ENCODE data around the gene NAIF1. TPM values are rescaled to one million over a fixed set of nuclear protein-coding genes. Genes with fewer than 3 reads are reported as not detected.

NAIF1 gene
- total RNA-seq, 2 donors from 2014 or later, result 5.8 to 8.2 TPM

DNA sequence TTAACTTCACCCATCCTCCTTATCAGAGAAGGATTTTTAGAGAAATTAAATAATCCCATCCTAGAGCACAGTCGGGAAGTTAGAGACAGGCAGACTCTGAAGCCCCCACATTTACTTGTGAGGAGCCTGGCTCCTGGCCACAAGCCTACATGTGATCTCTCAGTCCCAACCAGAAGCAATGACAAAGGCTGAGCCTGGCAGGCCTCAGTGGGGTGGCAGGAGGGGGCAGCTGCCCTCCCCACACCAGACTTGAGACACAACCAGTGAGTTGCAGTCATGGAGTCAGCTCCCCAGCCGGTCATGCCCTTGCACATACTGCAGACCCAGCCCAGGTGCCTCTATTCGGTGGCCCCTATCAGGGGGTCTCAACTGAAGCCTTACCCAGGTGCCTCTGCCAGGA is 11.0 kb downstream of the NAIF1 start:
- Histone ChIP-seq H3K27ac (peak overlapping the region; percentile 63 to 67), H3K36me3 (no peaks in the 10 kb centered on the region)
- TF ChIP-seq, protein P1, sequence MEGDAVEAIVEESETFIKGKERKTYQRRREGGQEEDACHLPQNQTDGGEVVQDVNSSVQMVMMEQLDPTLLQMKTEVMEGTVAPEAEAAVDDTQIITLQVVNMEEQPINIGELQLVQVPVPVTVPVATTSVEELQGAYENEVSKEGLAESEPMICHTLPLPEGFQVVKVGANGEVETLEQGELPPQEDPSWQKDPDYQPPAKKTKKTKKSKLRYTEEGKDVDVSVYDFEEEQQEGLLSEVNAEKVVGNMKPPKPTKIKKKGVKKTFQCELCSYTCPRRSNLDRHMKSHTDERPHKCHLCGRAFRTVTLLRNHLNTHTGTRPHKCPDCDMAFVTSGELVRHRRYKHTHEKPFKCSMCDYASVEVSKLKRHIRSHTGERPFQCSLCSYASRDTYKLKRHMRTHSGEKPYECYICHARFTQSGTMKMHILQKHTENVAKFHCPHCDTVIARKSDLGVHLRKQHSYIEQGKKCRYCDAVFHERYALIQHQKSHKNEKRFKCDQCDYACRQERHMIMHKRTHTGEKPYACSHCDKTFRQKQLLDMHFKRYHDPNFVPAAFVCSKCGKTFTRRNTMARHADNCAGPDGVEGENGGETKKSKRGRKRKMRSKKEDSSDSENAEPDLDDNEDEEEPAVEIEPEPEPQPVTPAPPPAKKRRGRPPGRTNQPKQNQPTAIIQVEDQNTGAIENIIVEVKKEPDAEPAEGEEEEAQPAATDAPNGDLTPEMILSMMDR (IDR thresholded peaks at IDR 0.05), result no peak

DNA sequence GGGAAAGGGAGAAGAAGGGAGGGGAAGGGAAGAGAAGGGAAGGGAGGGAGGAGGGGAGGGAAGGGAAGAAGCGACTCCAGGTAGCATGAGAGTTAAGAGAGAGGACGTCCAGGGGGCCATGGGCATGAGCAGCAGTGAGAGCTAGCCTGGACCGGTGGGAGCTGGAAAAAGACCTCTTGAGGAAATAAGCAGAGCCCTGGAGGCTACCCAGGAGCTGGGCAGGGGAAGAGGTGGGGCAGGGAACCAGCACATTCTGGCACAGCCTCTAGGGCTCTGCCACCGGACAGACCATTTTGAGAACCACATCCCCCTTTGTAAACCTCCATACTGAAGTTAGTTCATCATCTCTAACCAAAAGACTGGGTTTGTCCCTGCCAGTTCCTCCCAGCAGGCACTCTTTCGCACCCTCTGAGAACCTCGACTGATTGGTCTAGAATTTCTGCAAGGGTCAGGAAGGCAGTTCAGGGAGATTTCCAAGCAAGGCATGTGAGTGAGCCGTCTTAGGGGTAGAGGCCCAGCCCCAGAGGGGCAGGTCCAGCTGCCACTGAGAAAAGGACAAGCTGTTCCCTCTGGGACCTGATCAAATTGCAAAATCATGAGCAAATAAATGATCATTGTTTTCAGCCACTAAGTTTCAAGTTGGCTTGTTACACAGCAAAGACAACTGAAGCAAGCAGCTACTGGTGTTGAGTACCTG is 11.6 kb downstream of the NAIF1 start:
- Histone ChIP-seq H3K4me1 (peaks cover 0 to 21% of the 10 kb centered on the region in 2 donors), H3K9me3 (no peaks in the 10 kb centered on the region), H3K27me3 (no peaks in the 10 kb centered on the region), H3K27ac (peak overlapping the region; percentile 63 to 67), H3K36me3 (no peaks in the 10 kb centered on the region), H3K4me3 (no peak overlapping the region)
- TF ChIP-seq, protein P1 (IDR thresholded peaks at IDR 0.05), result no peak
- peak; percentile 82 for DNase-seq (ENCODE audit: low spot score)

More for the DNA sequence above, 11.0 kb downstream of the NAIF1 start:
- no peak for DNase-seq (ENCODE audit: low spot score)
- Histone ChIP-seq H3K4me1 (peaks cover 0 to 21% of the 10 kb centered on the region in 2 donors), H3K9me3 (no peaks in the 10 kb centered on the region), H3K27me3 (no peaks in the 10 kb centered on the region), H3K4me3 (no peak overlapping the region)

DNA sequence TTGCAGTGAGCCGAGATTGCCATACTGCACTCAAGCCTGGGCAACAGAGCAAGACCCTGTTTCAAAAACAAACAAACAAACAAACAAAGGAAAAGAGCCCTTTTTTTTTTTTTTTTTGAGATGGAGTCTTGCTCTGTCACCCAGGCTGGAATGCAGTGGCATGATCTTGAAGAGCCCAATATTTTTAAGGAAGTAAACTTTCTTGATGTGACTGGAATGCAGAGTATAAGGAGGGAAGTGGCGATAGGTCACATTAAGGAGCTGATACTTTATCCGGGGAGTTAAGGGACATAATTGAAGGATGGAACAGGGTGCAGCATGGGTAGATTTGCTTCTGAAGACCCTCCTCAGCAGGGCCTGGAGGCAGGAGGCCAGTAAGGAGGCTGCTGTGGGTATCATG is 13.0 kb downstream of the NAIF1 start:
- Histone ChIP-seq H3K9me3 (no peaks in the 10 kb centered on the region), H3K36me3 (no peaks in the 10 kb centered on the region), H3K4me3 (no peak overlapping the region), H3K27ac (peak overlapping the region; percentile 0 to 67), H3K4me1 (peaks cover 0 to 21% of the 10 kb centered on the region in 2 donors), H3K27me3 (no peaks in the 10 kb centered on the region)
- TF ChIP-seq, protein P1 (IDR thresholded peaks at IDR 0.05), result no peak
- DNase-seq (ENCODE audit: low spot score), result no peak

DNA sequence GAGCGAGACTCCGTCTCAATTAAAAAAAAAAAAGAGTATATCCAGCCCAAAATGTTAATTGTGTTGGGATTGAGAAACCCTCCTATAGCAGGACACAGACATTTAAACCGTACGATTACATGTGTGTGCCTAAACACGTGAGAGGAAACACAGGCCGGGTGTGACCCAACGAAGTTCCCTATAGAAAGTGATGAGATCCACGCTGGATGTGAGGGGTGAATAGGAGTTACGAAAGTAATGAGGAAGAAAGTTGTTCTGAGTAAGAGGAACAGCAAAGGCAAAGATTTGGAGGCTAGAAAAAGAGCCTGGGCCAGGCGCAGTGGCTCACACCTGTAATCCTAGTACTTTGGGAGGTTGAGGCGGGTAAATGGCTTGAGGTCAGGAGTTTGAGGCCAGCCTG is 13.6 kb downstream of the NAIF1 start:
- Histone ChIP-seq H3K27me3 (no peaks in the 10 kb centered on the region), H3K36me3 (no peaks in the 10 kb centered on the region), H3K9me3 (no peaks in the 10 kb centered on the region), H3K4me3 (no peak overlapping the region), H3K4me1 (peaks cover 0 to 21% of the 10 kb centered on the region in 2 donors), H3K27ac (peak overlapping the region; percentile 0 to 67)
- DNase-seq (ENCODE audit: low spot score), result no peak
- TF ChIP-seq, protein P1 (IDR thresholded peaks at IDR 0.05), result no peak

DNA sequence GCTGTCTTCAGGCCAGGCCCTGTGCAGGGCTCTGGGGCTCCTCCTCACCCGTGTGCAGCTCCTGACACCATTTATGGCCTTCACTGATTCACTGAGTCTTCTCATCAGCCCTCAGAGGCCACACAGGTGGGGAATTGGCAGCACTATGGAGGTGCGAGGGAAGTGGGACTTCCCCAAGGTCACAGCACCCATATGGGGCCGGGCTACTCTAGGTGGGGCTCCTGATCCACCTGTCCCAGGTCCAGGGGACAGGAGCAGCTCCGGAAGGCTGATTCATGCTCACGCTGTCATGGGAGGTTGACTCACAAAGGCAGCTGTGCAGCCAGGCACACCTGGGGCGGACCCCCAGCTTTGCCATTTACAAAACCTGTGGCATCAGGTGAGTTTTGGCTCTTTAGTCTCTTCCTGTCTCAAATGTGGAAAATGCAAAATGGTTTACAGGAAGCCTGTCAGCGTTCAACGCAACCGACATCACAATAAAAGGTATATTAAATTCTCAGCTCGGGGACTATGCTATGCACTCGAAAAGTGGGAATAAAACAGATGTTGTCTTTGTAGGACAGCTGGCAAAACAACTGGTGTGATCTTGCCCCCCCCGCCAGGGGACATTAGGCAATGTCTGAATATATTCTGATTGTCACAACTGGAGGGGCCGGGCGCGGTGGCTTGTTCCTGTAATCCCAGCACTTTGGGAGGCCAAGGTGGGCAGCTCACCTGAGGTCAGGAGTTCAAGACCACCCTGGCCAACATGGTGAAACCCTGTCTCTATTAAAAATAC is 15.0 kb downstream of the NAIF1 start:
- Histone ChIP-seq H3K27ac (no peak overlapping the region), H3K4me3 (no peak overlapping the region), H3K9me3 (no peaks in the 10 kb centered on the region), H3K36me3 (no peaks in the 10 kb centered on the region), H3K27me3 (no peaks in the 10 kb centered on the region), H3K4me1 (peaks cover 0 to 21% of the 10 kb centered on the region in 2 donors)
- TF ChIP-seq, protein P1 (IDR thresholded peaks at IDR 0.05), result no peak
- no peak for DNase-seq (ENCODE audit: low spot score)
